HEK293 (cell line): ENCODE data around the gene COBL.

ENCODE experiments used
- CTCF ChIA-PET: fragments of 350-600 bp; formaldehyde crosslinking; extraction: SDS; loops from one replicate; lab custom pipeline; 2021; ENCODE audit warnings: antibody characterized with exemption; lab: Yijun Ruan, JAX
- POLR2A ChIA-PET: fragments of 300-600 bp; formaldehyde crosslinking; extraction: SDS; loops from one replicate; lab custom pipeline; 2020; ENCODE audit warnings: antibody characterized with exemption, inconsistent platforms; lab: Yijun Ruan, JAX
- H3K27ac ChIP-seq: fragments of 200-500 bp; sonication (Bioruptor generic); 2 replicates; pipeline ENCODE4 v1.5.1; 2014; ENCODE audit warnings: low read depth, low read length, control low read depth, inconsistent platforms; ENCODE audit errors: extremely low read depth
- H3K36me3 ChIP-seq, 2 experiments: fragments of 200-500 bp in 1 of 2; sonication (Bioruptor generic) in 1 of 2; 1 replicate in 1 of 2; 2 replicates in 1 of 2; pipeline ENCODE4 v1.5.1; 2014 to 2017; ENCODE audit warnings: inconsistent platforms in 2 of 2, low read length in 2 of 2; ENCODE audit not compliant: control insufficient read depth in 2 of 2, insufficient read depth in 1 of 2
- H3K4me1 ChIP-seq: fragments of 200-500 bp; sonication (Bioruptor generic); 2 replicates; pipeline ENCODE4 v1.5.1; 2014; ENCODE audit warnings: mild to moderate bottlenecking, low read length, inconsistent platforms; ENCODE audit not compliant: control insufficient read depth, insufficient read depth
- H3K4me3 ChIP-seq: 2 replicates; pipeline ENCODE4 v1.5.1; 2011; ENCODE audit warnings: low read depth, mild to moderate bottlenecking, control low read depth, low read length, moderate library complexity
- H3K9me3 ChIP-seq: fragments of 200-500 bp; sonication (Bioruptor generic); 2 replicates; pipeline ENCODE4 v1.5.1; 2014; ENCODE audit warnings: low read depth, low read length, inconsistent platforms; ENCODE audit not compliant: control insufficient read depth, insufficient read depth
- CTCF ChIP-seq: fragments of 450-650 bp; formaldehyde crosslinking; IDR thresholded peaks from 2 replicates; pipeline ENCODE4 v1.5.1; 2016; ENCODE audit warnings: missing biosample characterization, missing genetic modification characterization
- HOXD13 ChIP-seq: sonication (generic); formaldehyde crosslinking; IDR thresholded peaks from 2 replicates; pipeline ENCODE4 v1.8.0; 2022; ENCODE audit warnings: missing genetic modification reagents, borderline replicate concordance
- KLF1 ChIP-seq: fragments of 450-650 bp; formaldehyde crosslinking; IDR thresholded peaks from 2 replicates; pipeline ENCODE4 v1.5.1; 2016; ENCODE audit warnings: missing biosample characterization, missing genetic modification characterization
- KLF16 ChIP-seq: fragments of 450-650 bp; formaldehyde crosslinking; IDR thresholded peaks from 2 replicates; pipeline ENCODE4 v1.5.1; 2017; ENCODE audit warnings: missing biosample characterization, missing genetic modification characterization
- KLF9 ChIP-seq: fragments of 450-650 bp; formaldehyde crosslinking; IDR thresholded peaks from 2 replicates; pipeline ENCODE4 v1.5.1; 2016; ENCODE audit warnings: missing biosample characterization, missing genetic modification characterization, low read depth
- MZF1 ChIP-seq: fragments of 450-650 bp; formaldehyde crosslinking; IDR thresholded peaks from 2 replicates; pipeline ENCODE4 v1.5.1; 2017; ENCODE audit warnings: missing biosample characterization, missing genetic modification characterization, borderline replicate concordance
- OVOL3 ChIP-seq: fragments of 450-650 bp; formaldehyde crosslinking; IDR thresholded peaks from 2 replicates; pipeline ENCODE4 v1.5.1; 2016; ENCODE audit warnings: missing biosample characterization, missing genetic modification characterization
- PRDM4 ChIP-seq: fragments of 450-650 bp; formaldehyde crosslinking; IDR thresholded peaks from 2 replicates; pipeline ENCODE4 v1.5.1; 2017; ENCODE audit warnings: missing biosample characterization, missing genetic modification characterization
- SALL2 ChIP-seq: fragments of 450-650 bp; formaldehyde crosslinking; IDR thresholded peaks from 2 replicates; pipeline ENCODE4 v1.5.0; 2017; ENCODE audit warnings: missing biosample characterization, mild to moderate bottlenecking, missing genetic modification characterization, borderline replicate concordance
- SCRT1 ChIP-seq: fragments of 450-650 bp; formaldehyde crosslinking; IDR thresholded peaks from 2 replicates; pipeline ENCODE4 v1.5.1; 2016; ENCODE audit warnings: missing biosample characterization, missing genetic modification characterization, borderline replicate concordance
- TCF7L2 ChIP-seq: IDR thresholded peaks from 2 replicates; pipeline ENCODE4 v1.6.1; 2011; ENCODE audit warnings: low read depth, mild to moderate bottlenecking, inconsistent platforms, low read length, moderate library complexity, borderline replicate concordance
- YY1 ChIP-seq: fragments of 450-650 bp; formaldehyde crosslinking; IDR thresholded peaks from 2 replicates; pipeline ENCODE4 v1.5.1; 2018; ENCODE audit warnings: missing biosample characterization, missing genetic modification characterization
- ZBTB17 ChIP-seq: fragments of 450-650 bp; formaldehyde crosslinking; IDR thresholded peaks from 2 replicates; pipeline ENCODE4 v1.5.1; 2016; ENCODE audit warnings: missing biosample characterization, missing genetic modification characterization
- ZBTB26 ChIP-seq: fragments of 450-650 bp; formaldehyde crosslinking; optimal IDR thresholded peaks from 2 replicates; pipeline ENCODE3; 2016; ENCODE audit warnings: missing biosample characterization, mild to moderate bottlenecking, missing genetic modification characterization
- ZNF202 ChIP-seq: fragments of 450-650 bp; formaldehyde crosslinking; IDR thresholded peaks from 2 replicates; pipeline ENCODE4 v1.5.1; 2016; ENCODE audit warnings: missing biosample characterization, missing genetic modification characterization, borderline replicate concordance
- ZNF211 ChIP-seq: fragments of 450-650 bp; formaldehyde crosslinking; IDR thresholded peaks from 2 replicates; pipeline ENCODE4 v1.5.1; 2016; ENCODE audit warnings: low read depth, missing biosample characterization, missing genetic modification characterization
- ZNF221 ChIP-seq: fragments of 450-650 bp; formaldehyde crosslinking; IDR thresholded peaks from 2 replicates; pipeline ENCODE4 v1.5.1; 2017; ENCODE audit warnings: missing biosample characterization, missing genetic modification characterization, borderline replicate concordance
- ZNF23 ChIP-seq: fragments of 450-650 bp; formaldehyde crosslinking; IDR thresholded peaks from 2 replicates; pipeline ENCODE4 v1.5.1; 2016; ENCODE audit warnings: missing biosample characterization, missing genetic modification characterization, borderline replicate concordance
- ZNF350 ChIP-seq: fragments of 450-650 bp; formaldehyde crosslinking; IDR thresholded peaks from 2 replicates; pipeline ENCODE4 v1.5.0; 2017; ENCODE audit warnings: missing biosample characterization, mild to moderate bottlenecking, missing genetic modification characterization
- ZNF510 ChIP-seq: fragments of 450-650 bp; formaldehyde crosslinking; IDR thresholded peaks from 2 replicates; pipeline ENCODE4 v1.5.1; 2018; ENCODE audit warnings: mild to moderate bottlenecking, missing genetic modification characterization, missing biosample characterization; ENCODE audit not compliant: insufficient replicate concordance
- ZNF529 ChIP-seq: fragments of 450-650 bp; formaldehyde crosslinking; IDR thresholded peaks from 2 replicates; pipeline ENCODE4 v1.5.1; 2017; ENCODE audit warnings: missing genetic modification characterization, missing biosample characterization; ENCODE audit not compliant: insufficient replicate concordance
- ZNF548 ChIP-seq: fragments of 450-650 bp; formaldehyde crosslinking; IDR thresholded peaks from 2 replicates; pipeline ENCODE4 v1.5.1; 2016; ENCODE audit warnings: missing biosample characterization, missing genetic modification characterization
- ZSCAN30 ChIP-seq: fragments of 450-650 bp; IDR thresholded peaks from 2 replicates; pipeline ENCODE4 v1.5.1; 2018; ENCODE audit warnings: missing biosample characterization, mild to moderate bottlenecking, missing genetic modification characterization, moderate library complexity
- TF ChIP-seq, protein P1 (sequence below): fragments of 450-650 bp; formaldehyde crosslinking; IDR thresholded peaks from 2 replicates; pipeline ENCODE4 v1.5.0; 2017; ENCODE audit warnings: missing biosample characterization, missing genetic modification characterization, borderline replicate concordance
- TF ChIP-seq, protein P2 (sequence below): fragments of 450-650 bp; formaldehyde crosslinking; IDR thresholded peaks from 2 replicates; pipeline ENCODE4 v1.5.1; 2016; ENCODE audit warnings: missing biosample characterization, missing genetic modification characterization, low read depth

COBL gene

DNA sequence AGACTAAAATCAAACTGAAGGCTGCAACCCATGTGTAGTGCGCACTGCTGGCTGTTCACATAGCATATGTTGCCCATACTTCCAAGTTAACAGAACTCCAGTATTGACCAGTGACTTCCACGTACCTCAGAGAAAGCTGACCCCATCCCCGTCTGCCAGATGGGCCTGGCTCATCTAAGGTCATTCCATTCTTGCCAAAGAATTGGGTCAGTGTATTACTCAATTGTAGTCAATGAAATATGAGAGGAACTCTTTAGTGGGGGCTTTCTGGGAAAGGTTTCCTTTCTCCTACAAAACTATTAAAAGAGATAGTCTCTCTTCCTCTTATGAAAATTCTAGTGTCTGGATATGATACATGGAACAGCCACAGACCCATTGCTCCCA is 238.6 kb downstream of the COBL start:
- Histone ChIP-seq H3K4me3 (no peak overlapping the region), H3K4me1 (no peaks in the 10 kb centered on the region), H3K9me3 (no peaks in the 10 kb centered on the region), H3K36me3 (no peaks in the 10 kb centered on the region), H3K27ac (no peak overlapping the region)
- TF ChIP-seq ZNF529 (tag by site-specific recombination) = no peak
- TF ChIP-seq ZNF221 (tag by site-specific recombination) = no peak
- no peak for TF ChIP-seq SALL2 (tag by site-specific recombination)
- no peak for TF ChIP-seq ZNF510
- TF ChIP-seq MZF1 (tag by site-specific recombination) = no peak
- no peak for TF ChIP-seq ZBTB17
- TF ChIP-seq, protein P1, sequence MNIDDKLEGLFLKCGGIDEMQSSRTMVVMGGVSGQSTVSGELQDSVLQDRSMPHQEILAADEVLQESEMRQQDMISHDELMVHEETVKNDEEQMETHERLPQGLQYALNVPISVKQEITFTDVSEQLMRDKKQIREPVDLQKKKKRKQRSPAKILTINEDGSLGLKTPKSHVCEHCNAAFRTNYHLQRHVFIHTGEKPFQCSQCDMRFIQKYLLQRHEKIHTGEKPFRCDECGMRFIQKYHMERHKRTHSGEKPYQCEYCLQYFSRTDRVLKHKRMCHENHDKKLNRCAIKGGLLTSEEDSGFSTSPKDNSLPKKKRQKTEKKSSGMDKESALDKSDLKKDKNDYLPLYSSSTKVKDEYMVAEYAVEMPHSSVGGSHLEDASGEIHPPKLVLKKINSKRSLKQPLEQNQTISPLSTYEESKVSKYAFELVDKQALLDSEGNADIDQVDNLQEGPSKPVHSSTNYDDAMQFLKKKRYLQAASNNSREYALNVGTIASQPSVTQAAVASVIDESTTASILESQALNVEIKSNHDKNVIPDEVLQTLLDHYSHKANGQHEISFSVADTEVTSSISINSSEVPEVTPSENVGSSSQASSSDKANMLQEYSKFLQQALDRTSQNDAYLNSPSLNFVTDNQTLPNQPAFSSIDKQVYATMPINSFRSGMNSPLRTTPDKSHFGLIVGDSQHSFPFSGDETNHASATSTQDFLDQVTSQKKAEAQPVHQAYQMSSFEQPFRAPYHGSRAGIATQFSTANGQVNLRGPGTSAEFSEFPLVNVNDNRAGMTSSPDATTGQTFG = no peak
- TF ChIP-seq OVOL3 (tag by site-specific recombination) = no peak
- no peak for TF ChIP-seq YY1 (tag by site-specific recombination)
- no peak for TF ChIP-seq CTCF (tag by site-specific recombination)
- no peak for TF ChIP-seq ZNF350 (tag by site-specific recombination)
- TF ChIP-seq PRDM4 (tag by site-specific recombination) = no peak
- ChIA-PET POLR2A (no interaction called here), CTCF (no interaction called here)

- no peaks in the 10 kb centered on the region for H3K9me3 ChIP-seq
- CTCF ChIA-PET = interaction anchor here (1.9 kb wide), 1 partner anchor 10 kb away, joined by 6 read pairs; no protein-coding TSS in a partner anchor
- no peaks in the 10 kb centered on the region for H3K36me3 ChIP-seq
- no peak overlapping the region for H3K4me3 ChIP-seq
- no peaks in the 10 kb centered on the region for H3K4me1 ChIP-seq
- no peak overlapping the region for H3K27ac ChIP-seq
- POLR2A ChIA-PET = no interaction called here
- no peak for TF ChIP-seq KLF16 (tag by site-specific recombination)
- TF ChIP-seq, protein P2, sequence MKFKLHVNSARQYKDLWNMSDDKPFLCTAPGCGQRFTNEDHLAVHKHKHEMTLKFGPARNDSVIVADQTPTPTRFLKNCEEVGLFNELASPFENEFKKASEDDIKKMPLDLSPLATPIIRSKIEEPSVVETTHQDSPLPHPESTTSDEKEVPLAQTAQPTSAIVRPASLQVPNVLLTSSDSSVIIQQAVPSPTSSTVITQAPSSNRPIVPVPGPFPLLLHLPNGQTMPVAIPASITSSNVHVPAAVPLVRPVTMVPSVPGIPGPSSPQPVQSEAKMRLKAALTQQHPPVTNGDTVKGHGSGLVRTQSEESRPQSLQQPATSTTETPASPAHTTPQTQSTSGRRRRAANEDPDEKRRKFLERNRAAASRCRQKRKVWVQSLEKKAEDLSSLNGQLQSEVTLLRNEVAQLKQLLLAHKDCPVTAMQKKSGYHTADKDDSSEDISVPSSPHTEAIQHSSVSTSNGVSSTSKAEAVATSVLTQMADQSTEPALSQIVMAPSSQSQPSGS (tag by site-specific recombination) = no peak
- TF ChIP-seq KLF9 (tag by site-specific recombination) = no peak
- no peak for TF ChIP-seq TCF7L2
- TF ChIP-seq SCRT1 (tag by site-specific recombination) = no peak
- TF ChIP-seq HOXD13 = no peak
- TF ChIP-seq SALL2 (tag by site-specific recombination) = no peak
- TF ChIP-seq KLF1 (tag by site-specific recombination) = no peak
- TF ChIP-seq ZSCAN30 = no peak
- TF ChIP-seq ZBTB26 (tag by site-specific recombination) = no peak
- TF ChIP-seq ZNF202 (tag by site-specific recombination) = no peak
- no peak for TF ChIP-seq ZNF211 (tag by site-specific recombination)
- TF ChIP-seq ZNF23 (tag by site-specific recombination) = no peak
- TF ChIP-seq ZNF548 (tag by site-specific recombination) = no peak
These were observed 239.2 kb downstream of the COBL start for GRCh38 chr7:51077316-51077986.
